GM23338 (cell line): ENCODE measurements around the gene FN3K.

Experiments used
- CTCF ChIP-seq, 2 experiments: fragments of 200-600 bp in 1 of 2; sonication (generic) in 1 of 2; conservative IDR thresholded peaks; 2 replicates each; pipeline versions ENCODE4 v1.5.1 to v1.6.1; 2016 to 2017; ENCODE audit warnings: antibody characterized with exemption in 2 of 2, low read depth in 2 of 2, mild to moderate bottlenecking in 2 of 2, moderate library complexity in 1 of 2
- JUNB ChIP-seq: IDR thresholded peaks from one replicate; pipeline ENCODE4 v1.6.1; 2016; ENCODE audit warnings: antibody characterized with exemption; ENCODE audit not compliant: unreplicated experiment

- no peak for TF ChIP-seq CTCF (conservative IDR thresholded peaks at IDR 0.05; ENCODE audit: low read depth in 2 of 2)
- no peak for TF ChIP-seq JUNB
Observed at GRCh38 chr17:82698065-82698973, 37.1 kb upstream of the FN3K start, which contains the start of gene RAB40B.
